ENCODE measurements around the gene DNAH6. TPM values are rescaled to one million over a fixed set of nuclear protein-coding genes. Genes with fewer than 3 reads are reported as not detected.

Gene DNAH6
- total RNA-seq, 1 donor from 2014 or later, result not detected

DNA sequence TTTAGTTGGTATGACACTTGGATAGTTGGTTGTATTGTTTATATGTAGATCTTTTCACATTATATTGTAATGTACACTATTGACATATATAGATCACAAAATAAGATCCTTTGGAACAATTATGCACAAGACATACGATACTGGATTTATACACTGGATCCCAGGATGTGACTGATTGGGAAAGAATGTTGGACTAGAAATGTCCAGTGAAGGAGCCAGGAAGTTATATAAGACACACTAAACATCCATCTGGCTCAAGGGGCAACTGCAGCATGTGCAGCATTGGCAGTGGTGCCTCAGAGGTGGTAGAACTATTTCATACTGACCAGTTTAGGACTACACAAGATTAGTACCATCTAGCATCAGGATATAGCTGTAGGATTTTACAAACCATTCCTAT lies 259.7 kb downstream of the DNAH6 start:
- DNase-seq (ENCODE audit: extremely low spot score, unreplicated experiment), result no peak
- Mint-ChIP-seq H3K4me1 (ENCODE audit: unreplicated experiment) (no peaks in the 10 kb centered on the region), H3K9me3 (ENCODE audit: unreplicated experiment) (peaks cover 17% of the 10 kb centered on the region), H3K4me3 (ENCODE audit: unreplicated experiment) (no peak overlapping the region), H3K36me3 (ENCODE audit: unreplicated experiment) (no peaks in the 10 kb centered on the region), H3K27ac (ENCODE audit: unreplicated experiment) (no peak overlapping the region), H3K27me3 (ENCODE audit: unreplicated experiment) (peaks cover 20% of the 10 kb centered on the region)
- TF ChIP-seq, protein P1, sequence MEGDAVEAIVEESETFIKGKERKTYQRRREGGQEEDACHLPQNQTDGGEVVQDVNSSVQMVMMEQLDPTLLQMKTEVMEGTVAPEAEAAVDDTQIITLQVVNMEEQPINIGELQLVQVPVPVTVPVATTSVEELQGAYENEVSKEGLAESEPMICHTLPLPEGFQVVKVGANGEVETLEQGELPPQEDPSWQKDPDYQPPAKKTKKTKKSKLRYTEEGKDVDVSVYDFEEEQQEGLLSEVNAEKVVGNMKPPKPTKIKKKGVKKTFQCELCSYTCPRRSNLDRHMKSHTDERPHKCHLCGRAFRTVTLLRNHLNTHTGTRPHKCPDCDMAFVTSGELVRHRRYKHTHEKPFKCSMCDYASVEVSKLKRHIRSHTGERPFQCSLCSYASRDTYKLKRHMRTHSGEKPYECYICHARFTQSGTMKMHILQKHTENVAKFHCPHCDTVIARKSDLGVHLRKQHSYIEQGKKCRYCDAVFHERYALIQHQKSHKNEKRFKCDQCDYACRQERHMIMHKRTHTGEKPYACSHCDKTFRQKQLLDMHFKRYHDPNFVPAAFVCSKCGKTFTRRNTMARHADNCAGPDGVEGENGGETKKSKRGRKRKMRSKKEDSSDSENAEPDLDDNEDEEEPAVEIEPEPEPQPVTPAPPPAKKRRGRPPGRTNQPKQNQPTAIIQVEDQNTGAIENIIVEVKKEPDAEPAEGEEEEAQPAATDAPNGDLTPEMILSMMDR (IDR thresholded peaks at IDR 0.05), result no peak

DNA sequence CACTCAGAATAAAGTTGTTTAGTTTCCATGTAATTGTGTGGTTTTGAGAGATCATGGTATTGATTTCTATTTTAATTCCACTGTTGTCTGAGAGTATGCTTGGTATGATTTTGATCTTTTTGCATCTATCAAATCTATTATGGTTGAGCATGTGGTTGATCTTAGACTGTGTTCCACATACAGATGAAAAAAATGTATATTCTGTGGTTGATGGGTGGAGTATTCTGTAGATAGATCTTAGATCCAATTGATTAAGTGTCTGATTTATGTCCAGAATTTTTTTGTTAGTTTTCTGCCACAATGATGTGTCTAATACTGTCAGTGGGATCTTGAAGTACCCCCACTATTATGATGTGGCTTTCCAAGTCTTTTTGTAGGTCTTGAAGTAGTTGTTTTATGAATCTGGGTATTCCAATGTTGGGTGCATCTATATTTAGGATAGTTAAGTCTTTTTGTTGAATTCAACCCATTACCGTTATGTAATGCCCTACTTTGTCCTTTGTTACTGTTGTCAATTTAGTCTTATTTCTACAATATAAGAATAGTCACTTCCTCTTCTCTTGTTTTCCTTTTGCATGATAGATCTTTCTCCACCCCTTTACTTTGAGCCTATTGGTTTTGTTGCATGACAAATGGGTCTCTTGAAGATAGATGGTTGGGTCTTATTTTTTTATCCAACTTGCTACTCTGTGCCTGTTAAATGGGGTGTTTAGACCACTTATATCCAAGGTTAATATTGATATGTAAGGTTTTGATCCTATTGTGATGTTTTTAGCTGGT lies 262.8 kb downstream of the DNAH6 start:
- TF ChIP-seq, protein P1 (IDR thresholded peaks at IDR 0.05), result no peak
- no peaks in the 10 kb centered on the region for H3K4me1 Mint-ChIP-seq (ENCODE audit: unreplicated experiment)
- no peak overlapping the region for H3K27ac Mint-ChIP-seq (ENCODE audit: unreplicated experiment)
- DNase-seq (ENCODE audit: extremely low spot score, unreplicated experiment), result no peak
- peaks cover 20% of the 10 kb centered on the region for H3K27me3 Mint-ChIP-seq (ENCODE audit: unreplicated experiment)
- H3K9me3 Mint-ChIP-seq (ENCODE audit: unreplicated experiment), result peaks cover 3% of the 10 kb centered on the region
- H3K4me3 Mint-ChIP-seq (ENCODE audit: unreplicated experiment), result no peak overlapping the region
- no peaks in the 10 kb centered on the region for H3K36me3 Mint-ChIP-seq (ENCODE audit: unreplicated experiment)

DNA sequence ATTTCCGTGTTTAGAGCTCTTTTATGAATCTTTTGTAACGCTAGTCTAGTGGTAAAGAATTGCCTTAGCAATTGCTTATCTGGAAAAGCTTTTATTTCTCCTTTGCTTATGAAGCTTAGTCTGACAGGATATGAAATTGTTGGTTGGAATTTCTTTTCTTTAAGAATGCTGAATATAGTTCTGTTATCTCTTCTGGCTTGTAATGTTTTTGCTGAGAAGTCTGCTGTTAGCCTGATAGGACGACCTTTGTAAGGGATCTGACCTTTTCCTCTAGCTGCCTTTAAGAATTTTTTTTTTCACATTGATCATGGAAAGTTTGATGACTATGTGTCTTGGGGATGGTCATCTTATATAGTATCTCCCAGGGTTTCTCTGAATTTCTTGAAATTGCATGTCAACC lies 263.5 kb downstream of the DNAH6 start:
- Mint-ChIP-seq H3K9me3 (ENCODE audit: unreplicated experiment) (peaks cover 3% of the 10 kb centered on the region), H3K4me1 (ENCODE audit: unreplicated experiment) (no peaks in the 10 kb centered on the region), H3K27me3 (ENCODE audit: unreplicated experiment) (peaks cover 20% of the 10 kb centered on the region), H3K4me3 (ENCODE audit: unreplicated experiment) (no peak overlapping the region), H3K27ac (ENCODE audit: unreplicated experiment) (no peak overlapping the region), H3K36me3 (ENCODE audit: unreplicated experiment) (no peaks in the 10 kb centered on the region)
- TF ChIP-seq, protein P1 (IDR thresholded peaks at IDR 0.05), result no peak
- DNase-seq (ENCODE audit: extremely low spot score, unreplicated experiment), result no peak

DNA sequence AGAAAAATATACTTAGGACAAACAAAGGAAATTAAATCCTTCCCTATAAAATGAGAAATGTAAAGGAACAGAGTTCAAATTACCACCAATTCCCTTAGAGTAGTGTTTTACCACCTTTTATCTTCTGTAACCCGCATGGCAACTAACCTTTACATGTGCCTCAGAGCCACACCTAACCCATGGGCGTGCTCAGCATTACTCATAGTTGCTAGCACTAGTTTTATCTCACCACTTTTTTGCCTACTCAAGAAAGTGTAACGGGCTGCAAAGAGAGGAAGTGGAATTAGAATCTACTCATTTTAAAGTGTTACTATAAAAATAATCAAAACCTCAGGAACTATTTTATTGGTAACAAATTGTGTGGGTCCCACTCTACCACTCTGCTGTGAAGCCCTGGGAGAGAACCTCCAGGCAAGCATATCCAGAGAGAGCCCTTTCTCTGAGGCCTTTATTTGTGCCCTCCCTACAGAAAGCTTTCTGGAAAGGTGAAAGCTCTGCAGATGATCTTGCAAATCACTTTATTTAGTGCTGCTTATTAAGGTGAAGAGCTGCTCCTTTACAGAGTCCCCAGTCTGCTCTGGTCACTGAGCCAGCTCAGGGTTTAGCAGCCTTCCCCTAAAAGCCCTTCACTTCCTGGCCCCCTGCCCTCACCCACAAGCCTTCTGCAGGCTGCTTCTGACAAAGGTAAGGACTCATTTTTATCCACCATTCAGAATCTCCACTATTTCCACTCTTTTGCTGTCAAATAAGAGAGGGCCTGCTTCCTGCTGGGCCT lies 265.8 kb downstream of the DNAH6 start:
- peaks cover 22% of the 10 kb centered on the region for H3K27me3 Mint-ChIP-seq (ENCODE audit: unreplicated experiment)
- no peaks in the 10 kb centered on the region for H3K36me3 Mint-ChIP-seq (ENCODE audit: unreplicated experiment)
- no peak overlapping the region for H3K27ac Mint-ChIP-seq (ENCODE audit: unreplicated experiment)
- H3K4me3 Mint-ChIP-seq (ENCODE audit: unreplicated experiment), result no peak overlapping the region
- H3K9me3 Mint-ChIP-seq (ENCODE audit: unreplicated experiment), result peaks cover 3% of the 10 kb centered on the region
- H3K4me1 Mint-ChIP-seq (ENCODE audit: unreplicated experiment), result no peaks in the 10 kb centered on the region
- DNase-seq (ENCODE audit: extremely low spot score, unreplicated experiment), result no peak
- TF ChIP-seq, protein P1 (IDR thresholded peaks at IDR 0.05), result no peak
